Activated CD4-positive, alpha-beta T cell treated with anti-CD3 and anti-CD28 coated beads for 24 hours (primary cell): ENCODE measurements around the gene SLA2.
"Not testable (repeated sequence)": the region's sequence is repeated elsewhere in the genome, so short reads cannot be mapped to it uniquely, and the experiment has no call there.

Experiments
- DNase-seq, 2 donors: peaks; one replicate each; pipeline ENCODE4 v3.0.0-alpha.2; 2020; ENCODE audit warnings: low read depth in 2 of 2

The SLA2 gene

DNA sequence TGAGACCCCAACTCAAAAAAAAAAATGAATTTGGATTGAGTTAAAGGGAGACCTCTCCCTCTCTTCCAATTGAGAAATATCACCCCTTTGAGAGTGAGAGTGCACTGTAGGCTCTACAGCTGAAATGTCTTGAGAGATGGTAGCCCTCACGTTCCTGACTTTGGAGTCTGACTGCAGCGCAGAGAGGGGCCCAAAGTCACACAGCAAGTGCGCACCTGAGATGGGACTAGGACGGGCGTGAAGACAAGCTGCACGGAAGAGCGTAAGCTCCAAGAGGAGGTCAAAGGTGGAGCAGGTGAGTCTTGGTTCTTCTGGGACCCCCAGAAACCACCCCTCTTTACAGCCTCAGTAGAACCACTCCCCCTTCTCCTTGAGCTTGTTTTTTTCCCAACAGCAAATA lies 643 bp downstream of the SLA2 start:
- DNase-seq = no peak

DNA sequence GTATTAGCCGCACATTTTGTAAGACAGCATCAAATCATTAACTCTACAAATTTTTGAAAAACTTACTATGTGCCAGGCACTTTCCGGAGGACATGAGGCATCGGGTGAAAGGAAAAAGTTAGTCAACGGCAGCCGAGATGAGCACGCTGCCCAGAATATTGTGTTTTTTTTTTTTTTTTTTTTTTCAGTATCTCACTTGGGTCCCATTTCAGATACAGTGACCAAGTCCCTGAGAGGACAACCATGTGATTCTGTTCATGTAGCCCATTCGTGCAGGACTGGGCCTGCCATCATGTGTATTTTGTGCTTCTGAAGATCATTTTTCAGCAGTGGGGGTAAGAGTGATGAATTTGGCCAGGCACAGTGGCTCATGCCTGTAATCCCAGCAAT lies 1.3 kb downstream of the SLA2 start:
- peak; percentile 27 to 30 for DNase-seq

DNA sequence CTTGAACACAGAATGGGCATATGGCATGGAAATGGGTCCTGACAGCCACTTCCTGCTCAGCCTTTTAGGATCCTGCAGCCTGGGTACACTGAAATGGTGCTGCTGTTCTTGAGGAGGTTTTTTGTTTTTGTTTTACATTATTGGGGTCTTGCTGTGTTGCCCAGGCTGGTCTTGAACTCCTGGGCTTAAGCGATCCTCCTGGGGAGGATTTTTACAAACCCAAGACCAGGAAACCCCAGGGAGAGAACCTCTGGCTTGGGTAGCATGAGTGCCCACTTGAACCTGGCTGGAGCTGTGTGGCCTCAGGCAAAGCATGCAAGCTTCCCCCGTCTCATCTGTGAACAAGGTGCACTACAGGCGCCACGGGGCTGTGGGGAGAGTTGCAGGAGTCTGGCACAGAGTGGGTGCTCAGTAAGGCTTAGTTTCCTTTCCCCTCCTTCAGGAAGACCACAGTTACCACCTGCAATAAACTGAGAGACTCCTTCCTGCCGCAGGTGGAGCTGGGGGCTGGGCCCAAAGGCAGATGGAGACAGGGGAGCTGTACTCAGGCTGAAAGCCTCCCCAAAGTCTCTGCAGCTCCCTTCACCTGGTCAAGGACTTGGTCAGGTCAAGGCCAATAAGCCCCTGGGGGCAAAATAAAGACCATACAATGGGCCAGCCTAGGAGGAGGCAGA lies 1.8 kb downstream of the SLA2 start:
- peak; percentile 35 to 49 for DNase-seq

DNA sequence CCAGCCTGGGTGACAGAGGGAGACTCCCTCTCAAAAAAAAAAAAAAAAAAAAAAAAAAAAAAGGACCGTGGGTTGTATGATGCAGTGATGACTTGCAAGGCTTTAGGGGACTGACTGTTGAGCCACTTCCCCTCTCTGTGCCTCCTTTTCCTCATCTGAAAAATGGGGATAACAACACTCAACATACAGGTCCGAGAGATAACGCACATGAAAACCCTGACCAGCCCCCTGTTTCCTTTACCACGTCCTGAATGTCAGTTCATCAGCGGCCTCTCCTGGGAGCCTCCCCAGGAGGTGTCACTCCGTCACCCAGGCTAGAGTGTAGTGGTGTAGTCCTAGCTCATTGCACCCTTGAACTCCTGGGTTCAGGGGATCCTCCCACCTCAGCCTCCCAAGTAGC lies 3.9 kb downstream of the SLA2 start:
- no peak for DNase-seq

DNA sequence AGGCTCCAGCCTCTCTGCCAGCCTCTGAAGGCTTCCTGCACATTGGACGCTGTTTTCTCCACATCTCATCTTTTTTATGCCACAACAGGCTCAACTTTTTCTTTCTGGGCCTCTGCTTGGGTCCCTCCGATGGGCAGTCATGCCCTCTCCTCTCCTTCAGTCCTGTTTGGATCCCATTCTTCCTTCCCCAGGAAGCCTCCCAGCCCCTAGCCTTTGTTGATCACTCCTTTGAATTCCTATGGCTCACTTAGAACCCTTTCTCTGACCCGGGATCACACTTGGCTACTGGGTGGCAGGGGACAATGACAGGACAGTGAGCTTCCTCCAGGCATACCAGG lies 4.5 kb downstream of the SLA2 start:
- DNase-seq = no peak

DNA sequence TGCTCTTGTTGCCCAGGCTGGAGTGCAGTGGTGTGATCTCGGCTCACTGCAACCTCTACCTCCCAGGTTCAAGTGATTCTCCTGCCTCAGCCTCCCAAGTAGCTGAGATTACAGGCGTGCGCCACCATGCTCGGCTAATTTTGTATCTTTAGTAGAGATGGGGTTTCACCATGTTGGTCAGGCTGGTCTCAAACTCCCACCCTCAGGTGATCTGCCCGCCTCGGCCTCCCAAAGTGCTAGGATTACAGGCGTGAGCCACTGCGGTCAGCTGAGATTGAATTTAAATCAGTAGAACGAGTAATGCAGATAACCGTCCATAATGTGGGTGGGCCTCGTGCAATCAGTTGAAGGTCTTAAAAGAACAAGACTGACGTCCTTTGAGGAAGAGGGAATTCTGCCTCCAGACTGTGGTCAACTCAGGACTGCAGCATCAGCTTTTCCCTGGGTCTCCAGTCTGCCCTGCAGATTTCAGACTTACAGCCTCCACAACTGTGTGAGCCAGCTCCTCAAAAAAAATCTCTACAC lies 7.1 kb downstream of the SLA2 start:
- not testable (repeated sequence) for DNase-seq

DNA sequence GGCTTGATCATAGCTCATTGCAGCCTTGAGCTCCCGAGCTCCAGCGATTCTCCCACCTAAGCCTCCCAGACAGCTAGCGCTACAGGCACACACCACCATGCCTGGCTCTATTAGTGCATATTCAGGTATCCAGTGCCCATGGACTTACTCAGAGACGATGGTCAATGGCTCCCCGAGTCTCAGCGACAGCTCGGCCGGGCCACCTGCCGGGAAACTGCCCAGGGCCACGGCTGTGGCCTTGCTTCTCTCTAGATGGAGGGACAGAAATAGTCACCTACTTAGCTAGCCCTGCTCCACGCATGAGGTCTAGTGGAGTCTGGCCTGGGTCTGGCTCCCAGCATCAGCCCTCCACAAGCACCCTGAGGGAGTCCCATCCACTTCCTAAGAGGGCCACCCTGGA lies 11.7 kb downstream of the SLA2 start:
- DNase-seq = no peak

DNA sequence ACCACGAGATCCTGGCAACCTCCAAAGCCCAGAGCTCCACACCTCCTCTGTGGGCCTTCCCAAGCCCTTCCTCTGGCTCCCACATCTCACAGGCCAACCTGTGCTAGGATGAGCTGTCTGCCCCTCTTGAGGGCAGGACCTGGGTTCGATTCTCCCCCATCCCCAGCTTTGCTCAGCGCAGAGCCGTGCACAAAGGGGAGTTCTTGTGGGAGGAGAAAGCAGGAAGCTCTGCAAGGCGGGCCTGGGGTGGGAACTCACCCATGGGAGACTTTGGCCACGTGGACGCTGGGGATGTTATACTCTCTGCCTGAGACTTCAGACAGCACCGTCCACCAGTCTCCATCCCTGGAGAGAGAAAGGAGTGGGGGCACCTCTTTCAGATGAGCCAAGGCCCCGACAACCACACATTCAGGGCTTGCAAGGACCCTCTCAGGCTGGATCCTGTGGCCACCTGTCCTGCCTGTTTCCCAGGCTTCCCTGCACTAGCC lies 12.7 kb downstream of the SLA2 start:
- DNase-seq = no peak

DNA sequence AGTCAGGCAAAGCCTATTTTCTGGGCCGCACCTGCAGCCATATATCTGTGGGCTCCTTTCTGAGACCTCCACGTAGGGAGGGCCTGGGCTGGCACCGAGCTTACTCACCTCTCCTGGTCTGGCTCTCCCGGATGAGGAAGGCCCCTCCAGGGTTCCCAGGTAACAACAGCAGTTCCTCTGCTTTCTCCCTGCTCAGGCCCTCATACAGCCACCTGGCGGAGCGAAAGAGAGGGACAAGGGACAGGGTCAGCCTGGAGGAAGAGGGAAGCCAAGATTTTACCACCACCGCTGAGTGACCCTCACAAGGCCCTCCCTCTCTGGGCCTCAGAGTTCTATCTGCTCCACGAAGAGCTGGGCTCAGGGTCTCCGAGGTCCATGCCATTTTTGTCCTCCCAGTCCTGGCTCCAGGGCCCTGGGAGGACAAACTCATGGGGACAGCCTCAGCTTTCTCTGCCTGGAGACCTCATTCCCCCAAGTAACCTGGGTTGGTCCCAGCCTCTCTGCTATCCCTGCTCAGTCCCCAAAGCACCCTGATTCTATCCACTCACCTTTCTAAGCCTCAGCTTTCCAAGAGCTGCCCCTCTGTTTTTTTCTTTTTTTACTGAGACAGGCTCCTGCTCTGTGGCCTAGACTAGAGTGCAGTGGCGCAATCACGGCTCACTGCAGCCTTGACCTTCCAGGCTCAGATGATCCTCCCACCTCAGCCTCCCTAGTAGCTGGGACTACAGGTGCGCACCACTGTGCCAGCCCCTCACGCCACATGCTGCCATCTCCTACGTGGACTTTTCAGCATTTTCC lies 13.3 kb downstream of the SLA2 start:
- no peak for DNase-seq

DNA sequence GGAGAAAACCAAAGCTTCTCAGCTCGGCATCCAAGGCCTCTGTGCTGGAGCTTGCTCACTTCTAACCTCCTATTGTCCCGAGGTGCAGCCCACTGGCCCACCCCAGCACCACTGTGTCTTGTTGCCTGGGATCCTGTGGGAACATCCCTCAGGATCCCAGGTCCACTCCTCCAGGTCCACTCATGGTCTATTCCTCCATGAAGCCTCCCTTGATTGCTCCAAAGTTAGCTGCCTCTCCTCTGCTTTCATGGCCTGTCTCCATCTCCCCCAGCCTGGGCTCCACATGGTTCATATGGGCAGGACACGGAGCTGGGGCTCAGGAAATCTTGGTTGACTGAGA lies 13.9 kb downstream of the SLA2 start:
- DNase-seq = no peak

DNA sequence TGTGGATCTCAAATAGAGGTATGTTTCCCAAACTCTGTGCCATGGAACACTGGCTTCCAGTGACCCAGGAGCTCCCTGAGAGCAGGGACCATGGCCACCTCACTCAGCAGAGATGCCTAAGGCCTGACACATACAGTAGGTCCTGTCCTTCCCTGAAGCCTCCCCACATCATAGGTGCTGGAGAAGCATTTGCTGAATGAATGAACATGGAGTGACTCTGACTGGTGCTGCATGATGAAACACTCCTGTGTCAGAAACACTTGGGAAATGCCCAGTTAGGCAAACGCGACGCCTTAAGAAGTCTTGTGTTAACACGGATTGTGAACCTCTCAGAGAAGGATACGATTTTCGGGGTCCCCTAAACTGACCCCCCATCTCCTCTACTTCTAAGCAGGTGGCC lies 14.3 kb downstream of the SLA2 start:
- DNase-seq = no peak

DNA sequence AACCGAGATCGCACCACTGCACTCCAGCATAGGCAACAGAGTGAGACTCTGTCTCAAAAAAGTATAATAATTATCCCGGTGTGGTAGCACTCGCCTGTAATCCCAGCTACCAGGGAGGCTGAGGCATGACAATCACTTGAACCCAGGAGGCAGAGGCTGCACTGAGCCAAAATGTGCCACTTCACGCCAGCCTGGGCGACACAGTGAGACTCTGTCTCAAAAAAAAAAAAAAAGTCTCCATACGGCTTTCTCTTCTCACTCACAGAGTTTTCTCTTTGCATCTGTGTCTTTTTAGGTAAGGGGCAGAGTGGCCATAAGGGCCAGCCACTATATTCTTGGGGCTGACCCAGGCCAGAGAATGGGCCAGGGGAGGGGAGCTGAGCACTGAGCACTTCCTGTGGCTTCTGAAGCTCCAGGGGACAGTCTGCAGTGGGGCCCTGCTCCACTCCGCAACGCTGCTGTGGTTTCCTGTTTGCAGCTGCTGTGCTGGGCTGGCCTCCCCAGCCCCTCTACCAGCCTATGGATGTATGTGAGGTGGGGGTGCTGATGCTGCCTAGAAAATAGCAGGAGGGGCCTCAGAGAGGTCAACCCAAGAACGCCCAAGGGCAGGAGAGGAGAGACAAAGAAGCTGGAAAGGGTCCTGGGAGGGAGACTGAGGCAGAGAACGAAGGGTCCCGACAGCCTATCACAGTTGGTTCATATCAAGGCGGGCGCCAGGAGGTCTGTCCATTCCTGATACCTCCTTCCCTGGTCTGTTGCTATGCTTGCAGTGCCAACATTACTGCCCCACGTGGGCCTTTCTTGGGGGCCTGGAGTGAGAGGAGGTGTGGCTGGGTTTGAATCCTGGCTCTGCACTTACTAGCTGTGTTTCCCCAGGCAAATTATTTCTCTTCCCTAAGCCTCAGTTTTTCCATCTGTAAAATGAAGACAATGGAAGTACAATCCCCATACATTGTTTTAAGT lies 16.0 kb downstream of the SLA2 start:
- DNase-seq = no peak

DNA sequence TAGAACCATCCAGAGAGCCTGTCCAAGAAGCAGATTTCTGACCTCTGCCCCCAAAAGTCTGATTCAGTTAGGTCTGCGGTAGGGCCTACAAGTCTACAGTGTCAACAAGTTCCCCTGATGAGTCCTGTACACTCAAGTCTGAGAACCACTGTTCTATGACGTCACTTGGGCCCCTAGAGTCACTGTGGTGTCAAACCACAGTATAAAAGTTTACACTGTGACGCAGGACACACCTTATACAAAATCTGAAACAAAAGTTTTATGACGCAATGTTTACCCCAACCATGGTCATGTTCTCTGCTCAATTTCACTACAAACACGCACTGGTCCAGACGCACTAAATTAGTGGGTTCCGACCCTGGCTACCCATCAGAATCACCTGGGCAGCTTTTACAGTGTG lies 17.9 kb downstream of the SLA2 start:
- no peak for DNase-seq

DNA sequence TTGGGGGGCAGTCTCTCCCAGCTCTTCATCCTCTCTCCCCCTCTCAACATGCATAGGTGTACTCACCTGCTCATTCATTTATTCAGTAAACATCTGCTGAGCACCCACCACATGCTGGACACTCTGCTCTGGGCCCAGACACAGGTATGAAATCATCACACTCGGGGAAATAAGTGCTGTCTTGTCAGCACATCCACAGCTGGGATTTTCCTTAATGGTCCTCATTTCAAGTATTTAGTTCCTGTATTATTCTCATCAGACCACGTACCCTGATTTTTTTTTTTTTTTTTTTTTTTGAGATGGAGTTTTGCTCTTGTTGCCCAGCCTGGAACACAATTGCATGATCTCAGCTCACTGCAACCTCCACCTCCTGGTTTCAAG lies 21.1 kb downstream of the SLA2 start:
- no peak for DNase-seq

DNA sequence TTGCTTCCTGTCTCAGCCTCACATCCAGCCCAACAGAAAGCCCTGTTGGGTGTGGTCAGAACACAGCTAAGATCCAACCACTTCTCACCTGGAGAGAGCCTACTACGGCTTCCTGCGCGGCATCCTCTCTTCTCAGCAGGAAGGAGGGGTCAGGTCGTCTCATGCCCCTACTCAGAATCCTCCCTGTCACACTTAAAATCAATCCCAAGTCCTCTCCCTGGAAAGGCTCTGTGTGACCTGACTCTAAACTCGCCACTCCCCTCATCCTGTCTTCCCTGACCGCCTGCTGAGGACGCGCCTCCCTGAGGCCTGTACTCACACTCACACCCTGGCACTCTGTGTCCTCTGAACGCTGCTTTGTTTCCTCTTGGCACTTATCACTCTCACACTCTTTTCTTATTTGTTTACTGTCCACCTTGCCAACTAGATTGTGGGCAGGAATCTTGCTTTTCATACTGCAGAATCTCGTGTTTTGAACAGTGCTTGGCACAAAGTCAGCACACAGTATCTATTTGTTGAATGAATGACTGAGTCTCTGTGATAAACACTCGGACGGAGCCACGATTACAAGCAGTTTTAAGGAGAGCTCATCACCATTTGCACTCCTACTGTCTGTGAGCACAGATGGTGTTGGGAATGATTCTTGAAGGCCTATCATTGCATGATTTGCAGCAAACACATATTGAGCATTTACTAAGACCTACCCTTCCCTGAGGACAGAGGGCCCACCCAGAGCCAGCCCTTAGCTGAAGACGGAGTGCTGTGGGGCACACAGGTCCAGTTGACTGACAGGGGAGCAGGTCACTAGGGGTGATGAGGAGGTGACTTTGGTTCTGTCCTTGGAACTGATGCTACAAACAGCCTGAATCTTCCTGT lies 21.7 kb downstream of the SLA2 start:
- no peak for DNase-seq

DNA sequence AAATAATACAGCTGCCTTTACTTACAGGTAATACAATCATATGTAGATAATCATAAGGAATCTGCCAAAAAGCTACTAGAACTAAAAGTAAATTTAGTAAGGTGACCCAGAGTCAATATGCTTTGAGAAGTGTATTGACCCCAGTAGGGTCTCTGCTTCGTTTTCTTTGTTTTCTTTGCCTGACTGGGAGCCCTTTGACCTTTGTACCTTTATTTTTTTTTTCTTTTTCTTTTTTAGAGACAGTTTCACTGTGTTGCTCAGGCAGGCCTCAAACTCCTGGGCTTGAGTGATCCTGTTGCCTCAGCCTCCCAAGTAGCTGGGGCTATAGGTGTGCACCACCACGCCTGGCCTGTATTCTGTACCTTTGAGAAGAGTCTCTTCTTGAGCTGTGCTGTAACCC lies 22.6 kb downstream of the SLA2 start:
- DNase-seq = no peak

DNA sequence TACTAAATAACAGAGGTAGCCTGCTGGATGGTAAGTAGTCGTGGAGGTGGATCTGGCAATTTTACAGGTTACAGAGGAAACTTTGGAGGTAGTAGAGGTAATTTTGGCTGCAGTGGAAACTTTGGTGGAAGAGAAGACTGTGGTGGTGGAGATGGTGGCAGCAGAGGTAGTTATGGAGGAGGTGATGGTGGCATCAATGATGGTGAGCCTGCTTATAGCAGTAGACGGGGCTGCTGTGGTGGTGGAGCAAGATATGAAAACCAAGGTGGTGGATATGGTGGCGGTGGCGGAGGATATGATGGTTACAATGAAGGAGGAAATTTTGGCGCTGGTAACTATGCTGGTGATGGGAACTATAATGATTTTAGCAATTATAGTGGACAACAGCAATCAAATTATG lies 25.1 kb downstream of the SLA2 start:
- no peak for DNase-seq

DNA sequence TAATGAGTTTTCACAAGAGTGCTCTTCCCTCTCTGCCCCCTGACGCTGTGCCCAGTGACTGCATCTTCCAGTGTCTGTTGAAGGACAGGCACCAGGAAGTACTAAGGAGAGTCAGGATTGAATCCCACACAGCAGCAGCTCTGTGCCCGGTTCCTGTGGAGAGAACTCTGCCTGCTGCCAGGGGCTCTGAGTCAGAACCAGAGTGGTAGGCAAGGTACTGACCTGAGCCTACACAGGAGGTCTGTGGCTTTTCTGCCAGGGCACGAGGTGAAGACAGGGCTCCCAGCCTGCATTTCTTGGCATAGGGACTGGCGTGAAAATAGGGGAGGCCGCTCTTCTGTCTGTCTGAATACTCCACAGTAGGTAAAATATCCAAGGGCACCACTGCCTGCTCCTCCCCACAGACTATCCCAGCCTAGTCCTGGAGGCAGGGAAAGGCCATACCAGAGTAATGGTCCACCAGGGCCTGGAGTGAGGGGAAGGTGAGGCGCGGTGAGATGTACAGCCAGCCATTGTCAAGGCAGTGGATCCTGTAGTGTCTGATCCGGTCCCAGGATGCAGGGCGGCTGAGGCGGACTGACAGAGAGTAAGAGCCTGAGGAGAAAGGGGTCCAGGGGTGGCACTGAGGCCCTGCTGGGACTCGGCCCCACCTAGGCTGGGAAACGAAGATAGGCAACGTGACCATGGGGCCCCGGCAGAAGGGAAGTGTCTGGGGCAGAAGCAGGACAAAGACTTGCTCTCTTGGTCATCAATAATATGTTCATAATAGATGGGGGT lies 31.0 kb downstream of the SLA2 start:
- no peak for DNase-seq

DNA sequence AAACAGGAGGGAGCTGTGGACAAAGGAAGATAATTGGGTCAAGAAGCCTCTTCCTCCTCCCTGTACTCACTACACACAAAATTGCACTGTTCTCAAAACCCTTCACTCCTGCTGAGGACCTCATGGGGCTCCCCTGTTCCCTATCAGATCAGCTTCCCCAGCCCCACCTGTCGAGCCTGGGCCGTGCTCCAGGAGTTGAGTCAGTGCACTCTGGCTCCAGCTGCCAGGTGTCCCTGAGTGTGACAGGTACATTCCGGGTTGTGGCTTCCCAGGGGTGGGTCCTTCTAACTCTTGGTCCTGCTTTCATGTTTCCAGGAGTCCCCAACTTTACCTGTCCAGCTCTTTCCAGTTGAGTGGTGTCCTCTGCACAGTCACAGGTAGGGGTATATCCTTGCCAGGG lies 32.0 kb downstream of the SLA2 start:
- DNase-seq = no peak

DNA sequence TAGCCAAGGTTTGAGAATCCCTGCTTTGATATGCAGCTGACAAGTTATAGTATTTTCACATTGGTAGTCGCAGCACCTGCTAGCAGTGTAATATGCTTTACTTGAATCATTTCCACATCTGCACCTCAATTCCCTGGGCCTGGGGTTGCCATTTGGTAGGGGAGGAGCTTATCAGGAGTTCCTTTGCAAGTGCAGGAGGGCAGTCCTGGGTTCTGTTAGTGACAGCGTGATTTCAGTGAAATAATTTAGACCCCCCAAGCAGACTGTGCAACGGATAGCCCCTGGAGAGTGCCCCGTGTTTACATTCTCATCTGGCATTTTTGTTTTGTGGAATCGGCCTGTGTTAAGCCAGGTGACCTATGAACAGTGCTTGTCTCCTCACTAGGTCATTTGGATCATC lies 34.4 kb downstream of the SLA2 start:
- DNase-seq = no peak

DNA sequence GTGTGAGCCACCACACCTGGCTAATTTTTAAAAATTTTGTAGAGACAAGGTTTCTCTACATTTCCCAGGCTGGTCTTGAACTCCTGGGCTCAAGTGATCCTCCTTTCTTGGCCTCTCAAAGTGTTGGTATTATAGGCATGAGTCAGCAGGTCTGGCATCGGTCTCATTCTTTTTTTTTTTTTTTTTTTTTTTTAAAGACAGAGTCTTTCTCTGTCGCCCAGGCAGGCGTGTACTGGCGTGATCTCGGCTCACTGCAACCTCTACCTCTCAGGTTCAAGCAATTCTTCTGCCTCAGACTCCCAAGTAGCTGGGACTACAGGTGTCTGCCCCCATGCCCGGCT lies 37.6 kb downstream of the SLA2 start:
- not testable (repeated sequence) for DNase-seq
